GM21737 (cell line): ENCODE data around the gene SPCS2.
"Not testable (repeated sequence)": the region's sequence is repeated elsewhere in the genome, so short reads cannot be mapped to it uniquely, and the experiment has no call there.

Source experiments
- ATAC-seq: cut with Tn5 transposase; IDR thresholded peaks from one replicate; pipeline ENCODE4 v1.9.1; 2021; ENCODE audit warnings: mild to moderate bottlenecking, moderate library complexity; ENCODE audit not compliant: unreplicated experiment

The SPCS2 gene

DNA sequence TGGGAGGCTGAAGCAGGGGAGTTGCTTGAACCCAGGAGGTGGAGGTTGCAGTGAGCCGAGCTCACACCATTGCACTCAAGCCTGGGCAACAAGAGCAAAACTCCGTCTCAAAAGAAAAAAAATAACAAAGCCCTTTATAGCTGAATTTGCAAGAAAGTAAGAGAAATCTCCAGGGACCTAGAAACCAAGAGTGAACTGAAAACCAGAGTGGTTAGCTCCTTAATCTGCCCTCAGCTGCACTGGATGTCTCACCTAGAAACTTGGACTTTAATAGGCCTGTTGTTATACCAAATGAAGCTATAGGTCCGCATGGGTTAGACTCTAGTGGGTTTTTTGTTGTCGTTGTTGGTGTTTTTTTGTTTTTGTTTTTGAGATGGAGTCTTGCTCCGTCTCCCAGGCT is 43.8 kb downstream of the SPCS2 start:
- no peak for ATAC-seq

GRCh38 chr11:75000975-75001354 is 51.9 kb downstream of the SPCS2 start:
- ATAC-seq, result no peak

DNA sequence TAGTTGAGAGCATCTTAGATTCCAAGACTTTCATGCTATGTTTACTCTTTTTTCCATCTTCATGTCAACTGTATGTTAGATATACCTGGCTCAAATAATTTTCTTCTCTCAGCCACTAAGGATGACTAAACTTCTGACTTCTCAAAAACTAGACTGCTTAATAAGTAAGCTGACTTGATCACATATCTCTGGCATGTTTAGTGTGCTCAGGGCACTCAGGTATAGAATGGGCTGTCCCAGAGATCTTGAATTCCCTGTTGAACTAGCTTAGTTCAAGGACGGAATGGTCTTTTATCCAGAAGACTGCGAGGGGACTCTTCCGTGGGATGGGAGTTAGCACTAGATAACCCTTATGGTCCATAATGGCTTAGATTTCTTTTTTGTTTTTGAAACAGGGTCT is 52.6 kb downstream of the SPCS2 start:
- ATAC-seq, result no peak

DNA sequence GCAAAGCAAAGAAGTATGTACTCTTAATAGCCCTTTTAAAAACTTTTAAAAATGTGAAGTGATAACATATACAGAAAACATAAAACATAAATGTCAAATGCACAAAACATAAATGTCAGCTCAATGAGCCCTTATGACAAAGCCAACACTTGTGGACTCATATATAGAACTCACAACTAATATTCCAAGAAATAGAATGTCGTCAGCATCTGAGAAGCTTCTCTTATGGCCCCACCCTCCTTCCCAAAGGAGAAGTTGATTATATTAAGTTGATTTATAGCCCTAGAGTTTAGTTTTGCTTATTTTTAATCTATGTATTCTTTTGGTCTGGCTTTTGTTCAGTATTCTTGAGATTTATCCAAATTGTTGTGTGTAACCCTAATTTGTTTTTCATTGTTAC is 53.5 kb downstream of the SPCS2 start:
- no peak for ATAC-seq

DNA sequence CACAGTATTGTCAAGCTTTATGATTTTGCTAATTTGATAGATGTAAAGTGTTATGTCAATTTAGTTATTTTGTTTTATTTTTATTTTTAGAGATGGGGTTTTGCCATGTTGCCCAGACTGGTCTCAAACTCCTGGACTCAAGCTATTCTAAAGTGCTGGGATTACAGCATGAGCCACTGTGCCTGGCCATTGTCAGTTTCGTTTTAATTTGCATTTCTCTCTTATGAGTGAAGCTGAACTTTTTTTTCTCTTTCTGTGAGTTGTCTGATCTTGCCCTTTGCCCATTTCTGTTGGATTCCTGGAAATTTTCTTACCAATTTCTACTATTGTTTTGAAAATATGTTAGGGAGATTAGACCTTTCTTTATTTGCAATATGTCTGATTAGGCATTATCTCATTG is 55.1 kb downstream of the SPCS2 start:
- no peak for ATAC-seq

- ATAC-seq, result no peak
Observed at GRCh38 chr11:75011357-75011756, 62.3 kb downstream of the SPCS2 start.

DNA sequence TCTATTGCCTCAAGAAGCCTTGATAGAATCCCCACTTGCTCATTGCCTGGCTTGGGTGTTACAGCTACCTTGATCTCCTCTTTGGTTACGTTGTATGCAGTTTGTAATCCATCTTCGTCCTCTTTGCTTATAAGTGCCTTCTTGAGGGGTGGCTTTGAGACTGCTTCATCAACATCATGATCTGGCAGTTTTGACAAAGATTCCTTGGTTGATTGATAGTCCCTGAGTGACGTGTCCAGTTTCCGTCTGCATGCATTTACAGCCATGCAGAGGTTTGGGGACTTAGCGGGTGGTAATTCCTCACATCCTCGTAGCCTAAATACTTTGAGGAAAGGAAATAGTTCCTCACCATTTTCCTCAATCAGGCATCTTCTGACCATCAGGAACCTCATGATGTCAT is 62.8 kb downstream of the SPCS2 start:
- ATAC-seq, result no peak

DNA sequence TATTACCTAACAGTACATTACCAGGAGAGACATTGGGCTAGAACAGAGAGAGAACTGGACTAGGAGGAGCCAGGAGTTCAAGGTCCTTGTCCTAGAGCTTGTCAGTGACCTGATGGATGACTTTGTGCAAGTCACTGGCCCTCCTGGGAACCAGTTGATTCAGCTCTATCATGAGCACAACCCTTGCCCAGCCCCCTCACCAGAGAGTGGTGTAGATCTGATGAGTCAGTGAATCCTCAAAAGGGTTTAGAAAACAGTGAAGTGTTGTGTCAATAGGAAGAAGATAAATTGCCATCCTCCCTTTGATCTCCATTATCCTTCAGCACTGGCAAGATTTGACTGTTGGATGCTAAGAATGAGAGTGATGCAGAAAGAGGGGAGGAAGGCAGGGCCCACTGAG is 64.0 kb downstream of the SPCS2 start:
- no peak for ATAC-seq

DNA sequence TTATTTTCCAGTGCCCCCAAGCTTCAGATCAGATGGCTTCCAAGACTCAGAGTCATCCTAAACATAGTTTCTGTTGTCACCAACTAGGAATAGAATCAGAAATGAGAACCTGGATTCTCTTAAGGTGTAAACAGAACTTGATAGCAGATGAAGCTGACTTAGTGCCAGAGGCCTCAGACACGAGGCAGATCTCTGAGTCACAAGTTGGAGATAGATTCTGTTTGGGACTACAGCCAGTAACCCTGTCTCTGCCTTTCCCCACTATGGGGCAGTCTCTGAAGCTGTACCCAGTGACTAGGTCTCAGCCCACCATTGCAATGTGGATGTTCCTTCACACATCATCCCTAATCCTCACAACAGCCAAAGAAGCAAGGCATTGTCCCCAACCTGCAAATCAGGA is 65.1 kb downstream of the SPCS2 start:
- no peak for ATAC-seq

DNA sequence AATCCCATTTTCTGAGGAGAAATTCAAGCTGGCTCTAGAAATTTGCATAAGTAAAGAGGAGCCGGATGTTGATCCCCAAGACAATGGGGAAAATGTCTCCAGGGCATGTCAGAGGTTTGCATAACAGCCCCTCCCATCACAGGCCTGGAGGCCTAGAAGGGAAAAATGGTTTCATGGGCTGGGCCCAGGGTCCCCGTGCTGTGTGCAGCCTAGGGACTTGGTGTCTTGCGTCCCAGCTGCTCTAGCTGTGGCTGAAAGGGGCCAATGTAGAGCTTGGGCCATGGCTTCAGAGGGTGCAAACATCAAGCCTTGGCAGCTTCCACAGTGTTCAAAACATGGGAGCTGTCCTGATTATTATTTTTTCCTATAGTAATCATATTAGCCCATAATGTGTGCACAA is 70.1 kb downstream of the SPCS2 start:
- ATAC-seq, result not testable (repeated sequence)

DNA sequence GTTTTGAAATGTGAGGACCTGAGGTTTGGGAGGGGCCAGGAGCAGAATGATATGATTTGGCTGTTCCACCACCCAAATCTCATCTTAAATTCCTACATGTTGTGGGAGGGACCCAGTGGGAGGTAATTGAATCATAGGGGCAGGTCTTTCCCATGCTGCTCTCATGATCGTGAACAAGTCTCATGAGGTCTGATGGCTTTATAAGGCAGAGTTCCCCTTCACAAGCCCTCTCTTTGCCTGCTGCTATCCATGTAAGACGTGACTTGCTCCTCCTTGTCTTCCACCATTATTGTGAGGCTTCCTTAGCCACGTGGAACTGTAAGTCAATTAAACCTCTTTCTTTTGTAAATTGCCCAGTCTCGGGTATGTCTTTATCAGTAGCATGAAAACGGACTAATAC is 71.3 kb downstream of the SPCS2 start:
- not testable (repeated sequence) for ATAC-seq

DNA sequence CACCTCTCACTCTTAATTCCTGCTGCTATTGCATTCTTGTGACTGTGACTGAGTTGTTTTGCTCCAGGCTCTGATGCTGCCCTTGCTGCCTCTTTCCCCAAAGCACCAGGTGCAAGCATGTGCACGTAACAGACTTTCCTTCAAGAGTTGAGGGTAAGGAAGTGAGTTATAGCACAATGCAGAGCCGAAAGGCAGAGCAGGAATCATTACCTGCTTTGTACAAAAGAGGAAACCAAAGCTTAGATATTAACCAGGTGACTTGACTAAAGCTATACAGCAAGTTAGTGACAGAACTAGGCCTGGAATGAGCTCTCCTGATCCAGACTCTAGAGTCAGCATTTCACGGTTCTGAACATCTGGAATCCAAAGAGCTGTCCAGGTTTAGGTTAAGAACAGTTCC is 73.2 kb downstream of the SPCS2 start:
- ATAC-seq, result peak; percentile 72

GRCh38 chr11:75022759-75023396 is 73.8 kb downstream of the SPCS2 start:
- ATAC-seq, result peak; percentile 63

DNA sequence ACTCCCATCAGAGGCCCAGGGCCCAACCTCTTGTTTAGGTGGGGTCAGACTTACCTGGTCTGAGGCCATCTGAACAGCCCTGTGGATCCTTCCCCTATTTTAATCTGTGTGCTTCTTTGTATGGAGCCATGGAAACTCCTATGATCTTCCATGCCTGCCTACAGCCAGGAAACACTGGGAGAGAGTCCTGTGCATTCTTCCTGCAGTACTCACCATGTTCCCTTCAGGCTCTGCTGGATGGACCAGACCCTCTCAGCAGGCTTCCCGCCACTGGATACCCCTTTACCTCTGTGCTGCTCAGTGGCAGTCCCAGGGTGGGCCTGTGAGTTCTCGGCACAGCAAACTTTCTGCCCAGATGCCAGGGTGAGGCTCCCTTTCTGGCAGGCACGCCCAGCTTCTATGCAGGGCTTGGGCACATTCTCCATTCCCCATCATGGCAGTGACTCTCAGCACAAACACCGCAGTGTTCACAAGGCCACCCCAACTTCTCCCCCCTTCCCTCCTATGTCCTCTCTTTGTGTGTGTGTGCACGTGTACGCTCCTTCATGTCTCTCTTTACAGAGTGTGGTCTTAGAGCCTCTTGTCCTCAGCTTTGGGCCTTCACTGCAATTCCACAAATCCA is 74.5 kb downstream of the SPCS2 start:
- ATAC-seq, result no peak

- ATAC-seq, result no peak
Observed at GRCh38 chr11:75024068-75024449, 75.0 kb downstream of the SPCS2 start.

GRCh38 chr11:75024764-75025211 is 75.7 kb downstream of the SPCS2 start:
- no peak for ATAC-seq

DNA sequence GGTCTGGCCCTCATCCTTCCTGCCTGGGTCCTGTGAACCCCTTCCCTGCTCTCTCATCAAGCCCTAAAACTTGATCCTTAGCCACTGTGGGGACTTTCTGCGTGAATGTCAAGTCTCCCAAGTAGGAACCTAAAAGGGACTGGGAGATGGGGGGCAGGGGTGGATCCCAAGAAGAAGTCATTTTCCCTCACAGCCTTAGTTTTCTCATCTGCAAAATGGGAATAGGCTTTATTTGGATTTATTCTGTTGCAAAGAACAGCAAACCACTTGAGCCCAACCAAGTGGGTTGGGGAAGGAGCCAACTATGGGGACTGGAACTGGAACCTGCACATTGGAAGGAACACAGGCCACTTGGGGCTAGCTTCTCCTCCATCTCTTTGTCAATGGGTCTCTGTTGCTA is 76.5 kb downstream of the SPCS2 start:
- no peak for ATAC-seq

- no peak for ATAC-seq
Observed at GRCh38 chr11:75028321-75028720, 79.3 kb downstream of the SPCS2 start.
